ENCODE results near the gene SGIP1.

The SGIP1 gene

DNA sequence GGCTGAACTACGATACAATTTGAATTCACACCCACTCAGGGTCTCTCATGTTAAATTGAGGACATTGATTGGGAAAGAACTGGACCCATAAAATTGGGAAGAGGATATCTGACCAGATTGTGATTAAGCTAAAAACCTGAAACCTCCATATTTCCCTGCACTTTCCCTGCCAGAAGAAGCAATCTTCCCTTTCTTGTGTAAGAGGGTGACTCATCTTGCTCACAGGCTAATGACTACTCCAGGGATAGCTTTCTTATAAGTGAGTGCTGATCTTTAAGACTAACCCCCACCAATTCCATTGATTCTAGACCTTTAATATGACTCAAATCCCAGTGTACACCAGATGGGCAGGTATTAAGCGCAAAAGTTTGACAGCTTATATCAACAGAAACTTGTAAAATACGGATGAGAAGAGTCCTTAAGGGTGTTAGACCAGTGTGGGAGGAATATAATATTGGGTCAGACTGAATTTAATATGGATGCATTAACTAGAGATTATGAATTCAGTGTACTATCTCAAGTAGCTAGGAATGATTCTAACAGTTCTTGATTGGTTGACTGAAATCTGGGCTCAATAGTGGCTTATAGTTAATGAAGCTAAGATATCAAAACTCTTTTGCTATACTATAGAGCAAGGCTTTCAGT, 12.1 kb upstream of the SGIP1 start:
- DNase-seq = no peak

DNA sequence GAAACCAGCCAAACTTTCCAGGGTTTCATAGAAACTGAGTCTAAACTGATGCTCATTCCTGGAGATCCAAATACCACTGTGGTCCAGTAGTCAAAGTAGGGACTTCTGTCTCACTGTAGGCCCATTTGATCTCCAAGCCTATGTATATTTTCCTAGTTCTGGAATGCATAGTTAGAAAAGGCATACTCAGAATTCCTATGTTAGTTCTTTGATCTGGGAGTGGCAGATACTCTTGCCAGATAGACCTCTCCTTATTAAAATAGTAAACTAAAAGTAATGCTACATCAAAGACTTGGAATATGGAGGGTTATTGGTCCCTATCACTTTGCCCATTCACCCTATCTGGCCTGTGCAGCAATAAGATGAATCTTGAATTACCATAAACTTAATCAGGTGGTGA, 10.4 kb upstream of the SGIP1 start:
- DNase-seq = no peak

GRCh38 chr1:66525086-66525485, 8.9 kb upstream of the SGIP1 start:
- DNase-seq = no peak

DNA sequence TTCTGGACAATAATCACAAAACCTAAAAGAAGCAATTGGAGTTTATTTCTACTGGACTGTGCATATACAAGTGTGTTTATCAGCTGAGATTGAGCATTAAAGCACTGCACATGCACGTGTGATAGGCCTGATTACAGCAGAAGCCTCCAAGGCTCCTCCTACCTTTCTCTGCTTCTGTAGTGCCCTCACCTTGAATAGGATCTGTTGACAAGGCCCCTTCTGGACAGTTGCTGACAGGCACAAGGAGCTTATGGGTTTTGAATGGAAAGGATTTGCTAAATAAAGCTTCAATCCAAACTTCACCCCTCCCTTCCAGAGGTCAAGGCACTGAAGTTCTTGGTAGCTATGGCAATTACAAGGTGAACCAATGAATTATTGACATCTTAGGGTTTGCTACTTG, 7.9 kb upstream of the SGIP1 start:
- DNase-seq = no peak

DNA sequence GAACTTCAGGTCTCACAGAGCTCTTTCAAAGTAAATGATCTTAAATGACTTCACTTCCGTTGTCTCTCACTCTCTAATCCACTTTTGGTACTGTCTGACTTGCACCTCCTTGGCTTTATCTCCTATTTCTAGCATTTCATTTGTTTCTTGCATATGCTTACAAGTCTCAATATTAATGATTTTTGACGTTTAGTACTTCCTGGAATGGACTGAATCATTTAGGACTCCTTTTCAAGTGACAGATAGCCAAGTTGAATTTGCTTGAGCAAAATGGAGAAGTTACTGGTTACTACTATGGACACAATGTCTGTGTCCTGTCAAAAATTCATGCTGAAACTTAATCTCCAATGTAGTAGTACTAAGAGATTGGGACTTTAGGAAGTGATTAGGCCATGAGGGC, 7.0 kb upstream of the SGIP1 start:
- no peak for DNase-seq

DNA sequence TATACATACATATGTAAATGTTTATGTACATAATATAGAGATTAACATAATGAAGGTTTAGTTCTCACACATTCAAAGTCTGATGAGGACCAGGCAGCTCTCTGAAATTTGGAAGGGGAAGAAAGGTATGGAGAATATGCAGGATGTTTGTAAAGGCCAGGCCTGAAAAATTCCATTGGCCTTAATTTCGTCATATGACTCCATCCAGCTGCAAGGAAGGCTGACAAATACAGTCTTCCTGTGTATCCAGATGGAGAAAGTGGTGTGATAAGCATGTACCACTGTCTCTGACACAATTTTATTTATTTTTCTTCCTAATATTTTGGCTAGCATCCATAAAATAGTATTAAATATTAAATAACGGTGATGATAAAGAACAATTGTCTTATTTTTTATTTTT, 6.3 kb upstream of the SGIP1 start:
- no peak for DNase-seq

- no peak for DNase-seq
Measured at GRCh38 chr1:66528580-66528979, 5.4 kb upstream of the SGIP1 start.

GRCh38 chr1:66532214-66532613, 1.7 kb upstream of the SGIP1 start:
- no peak for DNase-seq

- no peak for DNase-seq
Measured at GRCh38 chr1:66532798-66533783, 862 bp upstream of the SGIP1 start.

DNA sequence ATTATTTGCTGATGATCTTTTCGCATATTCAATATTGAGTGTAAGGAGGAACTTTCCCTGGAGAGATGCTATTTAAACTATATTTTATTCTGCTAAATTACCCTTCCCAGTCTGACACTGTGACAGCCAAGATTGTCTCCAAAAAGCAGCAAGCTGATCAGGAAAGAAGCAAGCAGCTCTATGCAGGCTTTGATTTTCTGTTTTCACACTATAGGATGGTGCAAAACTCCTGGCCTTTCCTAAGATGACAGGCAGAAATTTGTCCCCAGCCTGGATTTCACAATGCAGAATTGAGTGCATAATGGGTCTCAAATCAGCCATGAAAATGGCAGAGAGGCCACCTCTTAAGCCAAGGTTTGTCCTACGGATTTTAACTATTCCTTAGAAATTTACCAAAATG, 1.1 kb downstream of the SGIP1 start:
- no peak for DNase-seq

- no peak for DNase-seq
Measured at GRCh38 chr1:66535853-66536252, 1.9 kb downstream of the SGIP1 start.

GRCh38 chr1:66537718-66538117, 3.8 kb downstream of the SGIP1 start:
- no peak for DNase-seq

DNA sequence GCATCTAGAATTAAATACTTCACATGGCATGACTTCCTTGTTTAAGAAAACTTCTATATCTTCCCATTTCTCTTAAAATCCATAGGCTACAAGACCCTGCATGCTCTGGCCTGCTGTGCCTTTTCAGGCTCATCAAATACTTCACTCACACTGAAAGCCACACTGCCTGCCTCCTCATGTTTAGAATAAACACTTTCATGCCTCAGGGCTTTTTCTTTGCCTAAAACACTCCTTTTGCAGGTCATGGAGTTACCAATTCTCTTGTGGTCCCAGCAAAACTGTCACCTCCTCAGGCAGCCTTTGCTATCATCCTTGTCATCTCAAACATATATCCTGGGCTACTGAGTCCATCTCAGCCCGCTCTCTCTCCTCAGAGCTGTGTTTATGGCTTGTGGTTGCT, 5.5 kb downstream of the SGIP1 start:
- DNase-seq = no peak

- no peak for DNase-seq
Measured at GRCh38 chr1:66540434-66541032, 6.6 kb downstream of the SGIP1 start.

DNA sequence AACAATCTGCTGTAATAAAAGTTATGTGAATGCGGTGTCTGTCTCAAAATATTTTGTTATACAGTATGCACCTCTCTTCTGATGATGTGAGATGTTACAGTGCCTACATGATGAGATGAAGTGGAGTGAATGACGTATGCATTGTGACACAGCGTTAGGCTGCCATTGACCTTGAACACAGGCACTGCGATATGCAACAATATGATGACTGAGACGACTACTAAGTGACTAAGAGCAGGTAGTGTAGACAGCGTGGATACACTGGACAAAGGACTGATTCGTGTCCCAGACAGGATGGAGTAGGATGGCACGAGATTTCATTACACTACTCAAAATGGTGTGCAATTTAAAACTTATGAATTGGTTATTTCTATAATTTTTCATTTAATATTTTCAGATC, 8.4 kb downstream of the SGIP1 start:
- DNase-seq = no peak

DNA sequence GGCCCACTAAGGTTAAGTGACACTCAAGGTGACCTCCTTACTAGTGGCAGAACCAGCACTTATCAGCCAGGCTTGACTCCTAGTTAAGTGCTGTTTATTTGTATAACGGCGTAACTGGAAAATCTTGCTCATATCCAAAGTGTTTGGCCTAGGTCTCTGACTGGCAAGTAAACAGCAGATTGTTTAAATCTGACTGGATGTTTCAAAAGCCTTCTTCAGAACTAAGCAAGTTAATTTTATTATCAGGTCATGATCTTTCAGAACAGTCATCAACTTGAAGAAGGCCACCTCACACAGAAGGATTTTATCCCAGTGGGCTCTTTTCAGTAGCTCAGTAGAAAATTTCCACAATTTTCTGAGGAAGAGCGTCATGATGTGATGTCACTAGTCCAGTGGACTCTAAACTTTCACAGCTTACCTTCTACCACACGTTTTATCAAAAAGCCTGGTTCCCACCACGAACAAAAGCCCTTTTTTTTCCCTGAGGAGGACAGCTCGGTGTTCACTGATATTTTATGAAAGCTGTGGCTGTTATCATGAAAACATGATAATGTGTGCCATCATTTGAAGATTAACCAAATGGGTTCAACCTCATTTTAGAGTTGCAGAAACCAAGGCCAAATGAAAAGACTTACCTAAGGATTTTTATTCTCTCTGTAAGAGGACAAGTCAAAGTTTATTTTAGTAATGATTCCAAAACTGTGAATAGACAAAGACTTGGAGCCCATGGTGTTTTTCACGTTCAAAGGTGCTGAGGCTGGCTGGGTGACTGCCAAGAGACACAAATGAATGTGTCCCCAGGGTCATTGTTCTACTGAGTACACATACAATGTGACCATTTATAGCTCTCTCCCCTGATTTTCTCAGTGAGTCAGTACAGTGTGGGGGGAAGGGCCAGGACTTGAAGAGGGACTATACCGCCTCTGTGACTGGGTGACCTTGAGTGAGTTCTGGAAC, 9.1 kb downstream of the SGIP1 start:
- no peak for DNase-seq

DNA sequence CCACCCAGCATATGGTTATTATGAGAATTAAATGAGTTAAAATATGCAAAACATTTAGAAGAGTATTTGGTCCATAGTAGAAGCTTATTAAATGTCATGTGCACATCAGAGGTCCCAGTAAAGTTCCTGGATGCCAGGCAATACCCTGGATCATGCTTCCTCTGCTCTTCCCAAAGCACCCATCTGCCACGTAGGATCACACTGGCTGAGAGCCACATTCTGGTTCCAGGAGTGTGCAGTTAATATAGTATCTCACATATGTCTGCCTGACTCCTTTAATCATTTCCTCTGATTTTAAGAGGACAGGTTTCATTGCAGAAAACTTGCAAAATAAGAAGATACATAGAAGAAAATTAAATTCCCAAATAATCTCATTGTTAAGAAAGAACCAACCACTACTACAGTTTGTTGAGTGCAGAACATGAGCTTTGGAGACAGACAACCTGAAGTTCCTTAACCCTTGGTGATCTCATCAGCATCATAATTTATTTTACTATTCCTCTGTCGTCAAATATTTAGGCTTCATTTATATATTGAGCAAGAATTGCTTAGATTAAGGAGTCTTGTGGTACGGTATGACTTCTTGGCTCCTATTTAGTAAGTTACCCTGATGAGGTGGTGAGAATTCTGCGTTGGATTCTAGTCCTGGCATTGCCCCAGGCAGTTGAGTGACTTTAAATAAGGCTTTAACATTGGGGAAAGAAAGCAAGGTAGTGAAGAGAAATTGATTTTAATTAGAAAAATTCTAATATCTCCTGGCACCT, 12.3 kb downstream of the SGIP1 start:
- DNase-seq = no peak

DNA sequence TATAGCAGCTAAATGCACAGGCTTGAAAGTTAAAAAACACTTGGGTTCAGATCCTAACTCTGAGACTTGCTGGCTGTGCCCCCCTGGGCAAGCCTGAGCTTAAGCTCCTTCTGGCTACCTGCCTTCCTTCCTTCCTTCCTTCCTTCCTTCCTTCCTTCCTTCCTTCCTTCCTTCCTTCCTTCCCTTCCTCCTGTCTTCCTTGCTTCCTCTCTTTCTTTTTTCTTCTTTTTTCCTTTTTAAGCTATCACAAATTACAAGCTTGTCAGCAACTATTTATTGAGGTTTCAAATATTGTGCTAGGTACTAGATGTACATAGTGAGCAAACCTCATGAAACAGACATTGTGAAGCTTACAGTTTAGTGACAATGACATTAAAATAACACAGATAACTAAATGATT, 15.1 kb downstream of the SGIP1 start:
- no peak for DNase-seq

- DNase-seq = no peak
Measured at GRCh38 chr1:66550243-66550642, 16.3 kb downstream of the SGIP1 start.

GRCh38 chr1:66552287-66552686, 18.3 kb downstream of the SGIP1 start:
- DNase-seq = no peak

- no peak for DNase-seq
Measured at GRCh38 chr1:66552829-66553228, 18.9 kb downstream of the SGIP1 start.

DNA sequence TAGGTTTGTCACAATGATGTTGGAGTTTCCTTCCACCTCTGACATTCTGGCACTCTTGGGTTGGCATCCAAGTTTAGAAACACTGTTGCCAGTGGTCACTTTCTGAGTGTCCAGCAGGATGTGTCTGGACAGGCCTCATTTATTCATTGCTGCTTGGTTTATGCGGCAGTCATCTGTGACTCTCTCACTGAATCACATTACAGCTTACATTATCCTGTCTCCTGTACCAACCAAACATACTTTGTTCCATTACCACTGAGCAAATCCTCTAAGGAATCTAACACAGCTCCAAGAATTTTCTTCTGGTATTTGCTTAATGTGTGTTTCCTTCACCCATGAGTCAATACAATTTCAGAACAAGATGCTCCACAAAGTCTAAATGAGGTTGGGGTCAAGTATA, 19.9 kb downstream of the SGIP1 start:
- no peak for DNase-seq

Data from bone marrow (tissue), 2 donors.